Measurements from ENCODE around the gene ADAMTS1. TPM values are rescaled to one million over a fixed set of nuclear protein-coding genes. Genes with fewer than 3 reads are reported as not detected.

ADAMTS1 gene
- total RNA-seq, 4 donors from 2014 or later: 232 to 412 (median 327) TPM

DNA sequence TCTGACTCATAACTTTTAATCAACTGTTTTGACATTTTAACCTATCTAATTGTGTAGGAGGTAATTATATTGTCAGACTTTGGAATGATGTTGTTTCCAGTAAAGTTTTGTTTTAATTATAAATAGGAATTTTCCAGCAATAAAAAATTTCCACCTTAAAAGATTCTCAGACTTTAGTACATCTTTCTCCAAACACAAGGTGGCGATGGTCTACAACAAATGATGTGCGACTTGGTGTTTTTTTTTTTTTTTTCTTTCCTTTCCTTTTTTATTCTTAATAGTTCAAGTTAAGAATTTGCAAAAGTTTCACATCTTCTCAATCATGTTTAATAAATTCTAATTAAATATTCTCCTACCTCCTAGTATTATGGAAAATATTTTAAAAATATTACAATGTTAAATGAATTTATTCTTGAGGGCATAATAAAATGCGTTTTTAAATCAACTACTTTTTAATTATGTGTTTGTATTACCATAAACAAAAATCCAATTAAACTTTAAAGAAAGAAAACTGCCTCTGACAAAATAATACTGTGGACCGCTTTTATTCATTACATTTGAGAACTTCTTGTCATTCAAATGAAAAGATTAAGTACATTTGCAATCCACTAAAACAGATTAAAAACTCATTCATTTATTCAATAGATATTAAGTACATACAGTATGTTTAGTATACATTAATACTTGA is 4.4 kb upstream of the ADAMTS1 start:
- Histone ChIP-seq H3K36me3 (no peaks in the 10 kb centered on the region), H3K4me1 (peaks cover 0 to 21% (median 0%) of the 10 kb centered on the region in 4 donors), H3K9me3 (no peaks in the 10 kb centered on the region), H3K27me3 (no peaks in the 10 kb centered on the region), H3K4me3 (no peak overlapping the region), H3K27ac (peak overlapping the region in 1 of 4 donors; percentile 20)
- WGBS, 2 donors: 7 to 10% methylated on average over 4 of the region's 4 CpGs
- TF ChIP-seq EP300 (IDR thresholded peaks at IDR 0.05) (no peak), POLR2A (IDR thresholded peaks at IDR 0.05) (no peak)
- TF ChIP-seq, protein P1, sequence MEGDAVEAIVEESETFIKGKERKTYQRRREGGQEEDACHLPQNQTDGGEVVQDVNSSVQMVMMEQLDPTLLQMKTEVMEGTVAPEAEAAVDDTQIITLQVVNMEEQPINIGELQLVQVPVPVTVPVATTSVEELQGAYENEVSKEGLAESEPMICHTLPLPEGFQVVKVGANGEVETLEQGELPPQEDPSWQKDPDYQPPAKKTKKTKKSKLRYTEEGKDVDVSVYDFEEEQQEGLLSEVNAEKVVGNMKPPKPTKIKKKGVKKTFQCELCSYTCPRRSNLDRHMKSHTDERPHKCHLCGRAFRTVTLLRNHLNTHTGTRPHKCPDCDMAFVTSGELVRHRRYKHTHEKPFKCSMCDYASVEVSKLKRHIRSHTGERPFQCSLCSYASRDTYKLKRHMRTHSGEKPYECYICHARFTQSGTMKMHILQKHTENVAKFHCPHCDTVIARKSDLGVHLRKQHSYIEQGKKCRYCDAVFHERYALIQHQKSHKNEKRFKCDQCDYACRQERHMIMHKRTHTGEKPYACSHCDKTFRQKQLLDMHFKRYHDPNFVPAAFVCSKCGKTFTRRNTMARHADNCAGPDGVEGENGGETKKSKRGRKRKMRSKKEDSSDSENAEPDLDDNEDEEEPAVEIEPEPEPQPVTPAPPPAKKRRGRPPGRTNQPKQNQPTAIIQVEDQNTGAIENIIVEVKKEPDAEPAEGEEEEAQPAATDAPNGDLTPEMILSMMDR (IDR thresholded peaks at IDR 0.05): peak; percentile 37 to 63 (median 41)
- peak in 1 of 2 donors; percentile 60 for DNase-seq (ENCODE audit: low spot score in 2 of 2)

DNA sequence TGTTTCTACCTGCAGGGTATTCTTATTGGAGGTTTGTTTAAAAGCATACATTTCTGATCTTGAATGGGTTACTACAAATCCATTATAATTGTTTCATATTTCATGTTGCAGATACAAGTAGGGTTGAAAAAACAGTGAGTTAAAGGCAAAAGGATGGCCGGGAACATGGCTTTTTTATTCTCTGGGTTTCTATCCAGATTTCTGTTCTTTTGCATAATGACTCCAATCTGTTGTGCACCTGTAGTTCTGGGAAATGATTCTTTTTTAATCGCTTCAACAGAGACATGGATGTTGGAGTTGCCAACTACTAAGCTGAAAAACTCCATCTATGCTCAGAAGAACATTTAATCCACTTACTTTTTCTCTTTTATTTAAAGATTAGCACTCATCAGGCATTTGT is 2.7 kb upstream of the ADAMTS1 start:
- DNase-seq (ENCODE audit: low spot score in 2 of 2): no peak
- peak overlapping the region in 2 of 4 donors; percentile 96 to 99 for H3K27ac ChIP-seq
- no peak overlapping the region for H3K4me3 ChIP-seq
- 71 to 73% methylated on average over 2 of the region's 2 CpGs for WGBS, 2 donors
- H3K9me3 ChIP-seq: no peaks in the 10 kb centered on the region
- H3K27me3 ChIP-seq: no peaks in the 10 kb centered on the region
- H3K4me1 ChIP-seq: peaks cover 0 to 21% (median 0%) of the 10 kb centered on the region in 4 donors
- TF ChIP-seq EP300 (IDR thresholded peaks at IDR 0.05): no peak
- TF ChIP-seq, protein P1 (IDR thresholded peaks at IDR 0.05): no peak
- no peak for TF ChIP-seq POLR2A (IDR thresholded peaks at IDR 0.05)
- H3K36me3 ChIP-seq: no peaks in the 10 kb centered on the region

DNA sequence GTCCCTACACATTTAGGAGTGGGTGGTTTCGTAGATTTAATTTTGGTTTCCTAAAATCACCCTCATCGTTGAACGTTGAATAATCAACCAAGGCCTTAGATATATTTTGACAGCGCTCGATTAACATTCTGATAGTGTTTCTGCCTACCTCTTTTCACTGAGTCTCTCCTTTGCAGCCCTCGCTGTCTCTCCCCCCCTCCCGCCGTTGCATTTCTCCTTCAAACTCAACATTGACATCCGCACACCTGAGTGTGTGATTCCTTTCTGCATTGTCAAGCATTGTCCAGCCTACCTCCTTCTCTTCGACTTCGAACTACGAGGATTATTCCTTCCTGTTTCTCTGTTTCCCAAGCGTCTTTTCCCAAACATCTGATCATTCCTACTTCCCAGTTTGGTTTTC is 1.8 kb upstream of the ADAMTS1 start:
- TF ChIP-seq, protein P1 (IDR thresholded peaks at IDR 0.05): no peak
- TF ChIP-seq EP300 (IDR thresholded peaks at IDR 0.05) (no peak), POLR2A (IDR thresholded peaks at IDR 0.05) (no peak)
- no peak for DNase-seq (ENCODE audit: low spot score in 2 of 2)
- Histone ChIP-seq H3K4me1 (peaks cover 0 to 28% (median 1%) of the 10 kb centered on the region in 4 donors), H3K27me3 (no peaks in the 10 kb centered on the region), H3K9me3 (no peaks in the 10 kb centered on the region), H3K27ac (peak overlapping the region; percentile 87 to 99 (median 93)), H3K36me3 (peaks cover 0 to 9% (median 0%) of the 10 kb centered on the region in 3 donors), H3K4me3 (peak overlapping the region; percentile 59 to 97 (median 76))
- WGBS, 2 donors: 23 to 26% methylated on average over 13 of the region's 13 CpGs

DNA sequence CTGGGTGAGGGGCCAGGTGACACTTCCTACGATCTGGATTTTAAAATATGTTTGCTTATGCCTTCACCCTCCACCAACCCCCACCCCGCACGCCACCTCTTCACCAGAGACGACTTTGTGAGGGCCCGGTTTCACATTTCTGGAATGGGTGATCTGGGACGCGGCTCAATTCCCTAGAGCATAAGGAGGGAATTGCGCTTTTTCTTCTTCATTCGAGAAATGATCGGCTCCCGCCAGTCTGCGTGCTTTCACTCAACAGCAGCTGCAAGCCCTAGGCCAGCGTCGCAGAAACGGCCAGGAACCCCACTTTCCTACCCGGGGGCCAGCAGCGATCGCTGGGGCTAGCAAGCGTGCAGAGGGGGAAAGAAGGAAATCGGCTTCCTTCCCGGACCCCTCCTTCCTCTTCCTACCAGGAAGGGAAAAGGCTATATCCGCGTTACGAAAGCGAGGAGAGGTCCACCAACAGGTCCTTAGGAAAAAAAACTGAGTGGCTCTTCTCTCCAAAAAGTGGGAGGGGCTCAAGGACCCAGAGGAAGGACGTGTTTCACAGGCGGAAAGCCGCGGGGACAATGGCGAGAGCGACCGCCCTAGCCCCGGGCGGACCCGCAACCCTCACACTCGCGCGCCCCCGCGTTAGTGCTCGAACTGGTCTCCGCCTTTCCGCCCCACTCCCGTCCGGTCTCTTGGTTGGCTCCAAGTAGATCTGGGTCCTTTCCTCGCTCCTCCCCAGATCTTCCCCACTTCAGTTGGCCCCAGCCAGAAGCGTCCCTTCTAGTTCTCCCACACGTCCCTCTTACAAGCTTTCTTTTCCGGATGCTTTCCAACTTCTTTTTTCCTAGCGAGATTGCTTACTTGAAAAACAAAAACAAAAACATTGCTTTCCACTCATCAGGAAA is 1.1 kb upstream of the ADAMTS1 start:
- H3K4me1 ChIP-seq: peaks cover 0 to 35% (median 1%) of the 10 kb centered on the region in 4 donors
- TF ChIP-seq, protein P1 (IDR thresholded peaks at IDR 0.05): peak in 3 of 5 experiments; percentile 5 to 40 (median 27)
- TF ChIP-seq EP300 (IDR thresholded peaks at IDR 0.05): peak in 1 of 2 donors; percentile 95
- peak; percentile 61 to 88 for TF ChIP-seq POLR2A (IDR thresholded peaks at IDR 0.05)
- 1% methylated on average over 50 of the region's 50 CpGs for whole genome bisulfite sequencing, 2 donors
- H3K27ac ChIP-seq: peak overlapping the region; percentile 87 to 99 (median 93)
- peaks cover 0 to 16% (median 0%) of the 10 kb centered on the region in 3 donors for H3K36me3 ChIP-seq
- H3K9me3 ChIP-seq: no peaks in the 10 kb centered on the region
- peak; percentile 71 to 80 for DNase-seq (ENCODE audit: low spot score in 2 of 2)
- H3K27me3 ChIP-seq: no peaks in the 10 kb centered on the region
- peak overlapping the region; percentile 59 to 97 (median 76) for H3K4me3 ChIP-seq
